ENCODE data around the gene HSPH1. TPM values are rescaled to one million over a fixed set of nuclear protein-coding genes. Genes with fewer than 3 reads are reported as not detected.

Gene HSPH1
- total and polyA plus RNA-seq, 10 of the 15 experiments (the other 5 are each of a cell fraction or from before 2014, with no cell fraction given), result 40.2 to 159 (median 92.6) TPM

DNA sequence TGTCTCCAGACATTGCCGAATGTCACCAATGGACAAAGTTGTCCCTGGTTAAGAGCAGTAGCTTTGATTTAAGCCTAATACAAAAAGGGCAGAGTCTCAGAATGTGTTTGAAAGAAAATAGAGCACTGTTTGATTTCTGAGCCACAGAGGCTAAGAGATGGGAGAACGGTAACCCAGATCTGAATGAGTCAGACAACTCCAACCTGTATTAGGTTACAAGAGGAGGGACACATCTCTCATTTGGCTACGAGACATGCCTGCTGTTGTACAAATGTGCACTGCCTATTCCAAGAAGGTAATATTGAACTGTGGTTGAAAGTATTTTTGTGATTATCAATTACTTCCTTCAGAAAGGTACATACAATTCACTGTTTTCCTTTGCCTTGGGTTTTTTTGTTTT lies 4.9 kb upstream of the HSPH1 start (continued):
- TF ChIP-seq WRNIP1 (IDR thresholded peaks at IDR 0.05; ENCODE audit: borderline replicate concordance, low read depth, low read length) (no peak), ETV6 (conservative IDR thresholded peaks at IDR 0.05 in 1 of 2, IDR thresholded peaks at IDR 0.05 in 1 of 2; ENCODE audit: borderline replicate concordance in 1 of 2, low read depth in 1 of 2) (no peak), NFXL1 (IDR thresholded peaks at IDR 0.05; ENCODE audit: borderline replicate concordance) (no peak)
- TF ChIP-seq, protein P1, sequence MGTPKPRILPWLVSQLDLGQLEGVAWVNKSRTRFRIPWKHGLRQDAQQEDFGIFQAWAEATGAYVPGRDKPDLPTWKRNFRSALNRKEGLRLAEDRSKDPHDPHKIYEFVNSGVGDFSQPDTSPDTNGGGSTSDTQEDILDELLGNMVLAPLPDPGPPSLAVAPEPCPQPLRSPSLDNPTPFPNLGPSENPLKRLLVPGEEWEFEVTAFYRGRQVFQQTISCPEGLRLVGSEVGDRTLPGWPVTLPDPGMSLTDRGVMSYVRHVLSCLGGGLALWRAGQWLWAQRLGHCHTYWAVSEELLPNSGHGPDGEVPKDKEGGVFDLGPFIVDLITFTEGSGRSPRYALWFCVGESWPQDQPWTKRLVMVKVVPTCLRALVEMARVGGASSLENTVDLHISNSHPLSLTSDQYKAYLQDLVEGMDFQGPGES (IDR thresholded peaks at IDR 0.05), result no peak
- TF ChIP-seq, protein P2, sequence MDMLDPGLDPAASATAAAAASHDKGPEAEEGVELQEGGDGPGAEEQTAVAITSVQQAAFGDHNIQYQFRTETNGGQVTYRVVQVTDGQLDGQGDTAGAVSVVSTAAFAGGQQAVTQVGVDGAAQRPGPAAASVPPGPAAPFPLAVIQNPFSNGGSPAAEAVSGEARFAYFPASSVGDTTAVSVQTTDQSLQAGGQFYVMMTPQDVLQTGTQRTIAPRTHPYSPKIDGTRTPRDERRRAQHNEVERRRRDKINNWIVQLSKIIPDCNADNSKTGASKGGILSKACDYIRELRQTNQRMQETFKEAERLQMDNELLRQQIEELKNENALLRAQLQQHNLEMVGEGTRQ (IDR thresholded peaks at IDR 0.05; ENCODE audit: borderline replicate concordance, low read depth, low read length), result no peak
- TF ChIP-seq, protein P3, sequence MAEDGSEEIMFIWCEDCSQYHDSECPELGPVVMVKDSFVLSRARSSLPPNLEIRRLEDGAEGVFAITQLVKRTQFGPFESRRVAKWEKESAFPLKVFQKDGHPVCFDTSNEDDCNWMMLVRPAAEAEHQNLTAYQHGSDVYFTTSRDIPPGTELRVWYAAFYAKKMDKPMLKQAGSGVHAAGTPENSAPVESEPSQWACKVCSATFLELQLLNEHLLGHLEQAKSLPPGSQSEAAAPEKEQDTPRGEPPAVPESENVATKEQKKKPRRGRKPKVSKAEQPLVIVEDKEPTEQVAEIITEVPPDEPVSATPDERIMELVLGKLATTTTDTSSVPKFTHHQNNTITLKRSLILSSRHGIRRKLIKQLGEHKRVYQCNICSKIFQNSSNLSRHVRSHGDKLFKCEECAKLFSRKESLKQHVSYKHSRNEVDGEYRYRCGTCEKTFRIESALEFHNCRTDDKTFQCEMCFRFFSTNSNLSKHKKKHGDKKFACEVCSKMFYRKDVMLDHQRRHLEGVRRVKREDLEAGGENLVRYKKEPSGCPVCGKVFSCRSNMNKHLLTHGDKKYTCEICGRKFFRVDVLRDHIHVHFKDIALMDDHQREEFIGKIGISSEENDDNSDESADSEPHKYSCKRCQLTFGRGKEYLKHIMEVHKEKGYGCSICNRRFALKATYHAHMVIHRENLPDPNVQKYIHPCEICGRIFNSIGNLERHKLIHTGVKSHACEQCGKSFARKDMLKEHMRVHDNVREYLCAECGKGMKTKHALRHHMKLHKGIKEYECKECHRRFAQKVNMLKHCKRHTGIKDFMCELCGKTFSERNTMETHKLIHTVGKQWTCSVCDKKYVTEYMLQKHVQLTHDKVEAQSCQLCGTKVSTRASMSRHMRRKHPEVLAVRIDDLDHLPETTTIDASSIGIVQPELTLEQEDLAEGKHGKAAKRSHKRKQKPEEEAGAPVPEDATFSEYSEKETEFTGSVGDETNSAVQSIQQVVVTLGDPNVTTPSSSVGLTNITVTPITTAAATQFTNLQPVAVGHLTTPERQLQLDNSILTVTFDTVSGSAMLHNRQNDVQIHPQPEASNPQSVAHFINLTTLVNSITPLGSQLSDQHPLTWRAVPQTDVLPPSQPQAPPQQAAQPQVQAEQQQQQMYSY (CRISPR knock-in tag; IDR thresholded peaks at IDR 0.05), result no peak
- TF ChIP-seq, protein P4, sequence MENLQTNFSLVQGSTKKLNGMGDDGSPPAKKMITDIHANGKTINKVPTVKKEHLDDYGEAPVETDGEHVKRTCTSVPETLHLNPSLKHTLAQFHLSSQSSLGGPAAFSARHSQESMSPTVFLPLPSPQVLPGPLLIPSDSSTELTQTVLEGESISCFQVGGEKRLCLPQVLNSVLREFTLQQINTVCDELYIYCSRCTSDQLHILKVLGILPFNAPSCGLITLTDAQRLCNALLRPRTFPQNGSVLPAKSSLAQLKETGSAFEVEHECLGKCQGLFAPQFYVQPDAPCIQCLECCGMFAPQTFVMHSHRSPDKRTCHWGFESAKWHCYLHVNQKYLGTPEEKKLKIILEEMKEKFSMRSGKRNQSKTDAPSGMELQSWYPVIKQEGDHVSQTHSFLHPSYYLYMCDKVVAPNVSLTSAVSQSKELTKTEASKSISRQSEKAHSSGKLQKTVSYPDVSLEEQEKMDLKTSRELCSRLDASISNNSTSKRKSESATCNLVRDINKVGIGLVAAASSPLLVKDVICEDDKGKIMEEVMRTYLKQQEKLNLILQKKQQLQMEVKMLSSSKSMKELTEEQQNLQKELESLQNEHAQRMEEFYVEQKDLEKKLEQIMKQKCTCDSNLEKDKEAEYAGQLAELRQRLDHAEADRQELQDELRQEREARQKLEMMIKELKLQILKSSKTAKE (IDR thresholded peaks at IDR 0.05; ENCODE audit: low read depth, poor library complexity, severe bottlenecking), result no peak
